WI38 (cell line): Measurements from ENCODE around the gene TGM3.

Experiments
- H3K4me3 ChIP-seq: 2 replicates; pipeline ENCODE4 v1.5.1; 2011; ENCODE audit warnings: low read depth, mild to moderate bottlenecking, control low read depth, low read length
- TF ChIP-seq, protein P1 (sequence below): IDR thresholded peaks from 2 replicates; pipeline ENCODE4 v1.5.1; 2012; ENCODE audit warnings: low read depth, mild to moderate bottlenecking, control low read depth, low read length

The TGM3 gene

DNA sequence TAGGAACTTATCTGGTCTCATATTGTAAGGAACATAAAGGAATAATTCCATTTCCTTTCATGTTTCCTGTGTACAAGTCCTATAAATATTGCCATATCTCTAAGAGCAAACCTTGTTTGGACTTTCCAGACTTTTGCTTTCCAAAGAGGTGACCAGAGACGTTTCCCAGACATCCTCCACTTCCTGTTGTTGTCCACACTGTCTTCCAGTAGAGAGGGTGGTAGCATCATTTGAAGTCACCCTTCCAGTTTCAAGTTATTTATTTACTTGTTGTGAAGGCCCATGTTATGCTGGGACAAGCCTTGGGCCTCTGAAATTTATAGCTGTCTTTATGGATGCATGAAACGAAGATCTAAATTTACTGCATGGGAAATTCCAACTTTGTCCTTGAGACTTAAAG, 10.6 kb upstream of the TGM3 start:
- no peak overlapping the region for H3K4me3 ChIP-seq
- TF ChIP-seq, protein P1, sequence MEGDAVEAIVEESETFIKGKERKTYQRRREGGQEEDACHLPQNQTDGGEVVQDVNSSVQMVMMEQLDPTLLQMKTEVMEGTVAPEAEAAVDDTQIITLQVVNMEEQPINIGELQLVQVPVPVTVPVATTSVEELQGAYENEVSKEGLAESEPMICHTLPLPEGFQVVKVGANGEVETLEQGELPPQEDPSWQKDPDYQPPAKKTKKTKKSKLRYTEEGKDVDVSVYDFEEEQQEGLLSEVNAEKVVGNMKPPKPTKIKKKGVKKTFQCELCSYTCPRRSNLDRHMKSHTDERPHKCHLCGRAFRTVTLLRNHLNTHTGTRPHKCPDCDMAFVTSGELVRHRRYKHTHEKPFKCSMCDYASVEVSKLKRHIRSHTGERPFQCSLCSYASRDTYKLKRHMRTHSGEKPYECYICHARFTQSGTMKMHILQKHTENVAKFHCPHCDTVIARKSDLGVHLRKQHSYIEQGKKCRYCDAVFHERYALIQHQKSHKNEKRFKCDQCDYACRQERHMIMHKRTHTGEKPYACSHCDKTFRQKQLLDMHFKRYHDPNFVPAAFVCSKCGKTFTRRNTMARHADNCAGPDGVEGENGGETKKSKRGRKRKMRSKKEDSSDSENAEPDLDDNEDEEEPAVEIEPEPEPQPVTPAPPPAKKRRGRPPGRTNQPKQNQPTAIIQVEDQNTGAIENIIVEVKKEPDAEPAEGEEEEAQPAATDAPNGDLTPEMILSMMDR = no peak

DNA sequence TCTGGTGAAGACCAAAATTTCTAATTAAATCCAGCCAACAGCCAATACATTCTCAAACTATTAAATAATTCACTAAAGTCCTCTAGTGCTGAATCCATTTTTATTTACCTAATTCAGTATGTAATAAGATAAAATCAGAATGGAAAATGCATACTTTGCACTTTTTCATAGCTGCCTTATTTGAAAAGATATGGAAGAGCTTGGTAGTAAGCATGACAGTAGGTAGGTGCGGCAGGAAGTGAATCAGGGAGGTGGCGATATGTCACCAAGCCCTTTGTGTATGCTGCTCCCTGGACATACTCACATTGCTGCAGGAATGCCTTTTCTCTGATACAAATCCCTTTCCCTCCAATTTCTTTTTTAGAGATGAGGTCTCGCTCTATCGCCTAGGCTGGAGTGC, 10.2 kb upstream of the TGM3 start:
- TF ChIP-seq, protein P1 = no peak
- no peak overlapping the region for H3K4me3 ChIP-seq

DNA sequence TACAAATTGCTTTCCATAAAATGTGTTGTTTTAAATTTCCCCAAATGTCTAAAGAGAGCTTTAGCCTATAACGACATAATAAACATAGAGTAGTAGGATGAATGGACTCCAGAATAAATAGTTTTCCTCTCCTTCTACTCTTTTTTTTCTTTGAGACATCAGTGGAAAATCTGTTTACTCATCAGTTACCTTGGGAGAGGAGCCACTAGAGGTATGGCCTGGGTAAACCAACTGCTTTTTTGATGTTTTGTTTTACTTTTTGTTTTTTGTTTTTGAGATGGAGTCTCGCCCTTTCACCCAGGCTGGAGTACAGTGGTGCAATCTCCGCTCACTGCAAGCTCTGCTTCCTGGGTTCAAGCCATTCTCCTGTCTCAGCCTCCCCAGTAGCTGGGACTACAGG, 8.3 kb upstream of the TGM3 start:
- no peak overlapping the region for H3K4me3 ChIP-seq
- TF ChIP-seq, protein P1 = no peak

DNA sequence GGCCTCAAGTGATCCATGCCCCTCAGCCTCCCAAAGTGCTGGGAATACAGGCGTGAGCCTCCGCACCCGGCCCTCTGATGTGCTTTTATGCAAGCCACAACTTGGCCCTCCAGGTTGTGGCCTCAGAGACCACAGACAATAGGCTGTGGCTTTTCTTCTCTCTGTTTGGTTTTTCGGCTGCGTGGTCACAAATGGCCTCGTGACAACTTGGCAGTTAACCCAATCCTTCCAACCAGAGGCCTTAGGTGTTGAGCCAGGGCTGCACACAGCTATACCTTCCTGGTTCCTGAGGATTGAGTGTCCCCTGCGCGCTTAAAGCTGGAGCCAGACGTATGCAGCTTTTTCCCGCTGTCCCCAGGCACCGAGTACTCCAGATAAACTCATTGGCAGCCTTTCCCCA, 6.3 kb upstream of the TGM3 start:
- H3K4me3 ChIP-seq = no peak overlapping the region
- TF ChIP-seq, protein P1 = no peak

DNA sequence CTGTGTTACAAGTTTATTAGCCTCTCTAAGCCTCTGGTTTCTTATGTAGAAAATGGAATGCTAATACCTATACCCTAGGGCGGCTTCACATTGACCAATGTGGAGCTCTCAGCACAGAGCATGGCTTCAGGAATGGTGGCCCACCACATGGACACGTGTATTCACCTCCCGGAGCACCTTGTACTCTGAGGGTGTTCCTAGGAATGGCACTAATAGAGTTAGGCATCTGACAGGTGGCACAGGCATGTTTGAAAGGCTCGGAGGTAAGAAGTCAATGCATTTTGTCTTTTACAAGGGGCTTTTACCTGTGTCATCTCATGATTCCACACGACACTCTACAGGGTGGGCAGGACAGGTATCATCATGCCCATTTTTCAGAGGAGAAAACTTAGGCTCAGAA, 5.3 kb upstream of the TGM3 start:
- no peak overlapping the region for H3K4me3 ChIP-seq
- TF ChIP-seq, protein P1 = no peak

DNA sequence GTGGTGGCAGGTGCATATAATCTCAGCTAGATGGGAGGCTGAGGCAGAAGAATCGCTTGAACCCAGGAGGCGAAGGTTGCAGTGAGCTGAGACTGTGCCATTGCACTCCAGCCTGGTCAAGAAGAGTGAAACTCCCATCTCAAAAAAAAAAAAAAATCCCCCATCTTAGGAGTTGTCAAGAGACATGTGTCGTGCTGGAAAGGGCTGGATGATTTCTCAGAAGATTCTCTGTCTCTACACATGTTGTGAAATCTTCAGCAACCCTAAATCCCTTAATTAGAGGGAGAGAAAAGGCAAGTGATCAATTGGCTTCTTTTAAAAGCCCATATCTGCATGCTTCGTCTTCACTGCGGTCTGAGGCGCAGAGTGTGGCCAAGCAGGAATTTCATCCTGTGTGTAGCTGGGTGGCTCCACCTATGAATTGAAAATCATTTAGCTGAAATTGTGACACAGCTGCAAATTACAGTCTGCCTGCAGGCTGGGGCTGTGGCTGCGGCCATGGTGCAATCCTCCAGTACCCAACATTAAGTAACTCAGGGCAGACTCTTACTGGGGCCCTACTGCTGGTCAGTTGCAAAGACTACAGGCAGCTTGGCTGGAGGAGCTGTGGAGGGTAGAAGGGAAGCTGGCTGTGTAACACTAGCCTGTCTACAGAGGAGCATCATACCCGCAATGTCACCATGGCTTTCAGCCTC, 3.2 kb upstream of the TGM3 start:
- no peak overlapping the region for H3K4me3 ChIP-seq
- TF ChIP-seq, protein P1 = no peak

DNA sequence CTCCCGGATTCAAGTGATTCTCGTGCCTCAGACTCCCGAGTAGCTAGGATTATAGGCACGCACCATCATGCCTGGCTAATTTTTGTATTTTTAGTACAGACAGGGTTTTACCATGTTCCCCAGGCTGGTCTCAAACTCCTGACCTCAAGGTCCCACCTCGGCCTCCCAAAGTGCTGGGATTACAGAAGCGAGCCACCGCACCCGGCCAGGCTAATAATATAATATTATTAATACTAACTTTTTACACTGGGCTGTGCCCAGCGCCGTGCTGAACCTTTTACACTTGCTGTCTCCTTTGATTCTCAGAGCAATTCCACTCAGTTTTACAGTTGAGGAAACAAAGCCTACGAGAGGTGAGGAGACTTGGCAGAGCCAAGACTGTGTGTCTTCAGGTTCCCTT, 2.3 kb upstream of the TGM3 start:
- TF ChIP-seq, protein P1 = no peak

More for the DNA sequence above, 2.3 kb upstream of the TGM3 start:
- H3K4me3 ChIP-seq = no peak overlapping the region
